GM12873 (cell line): ENCODE data around the gene APLP2.

Experiments used
- CTCF ChIP-seq: IDR thresholded peaks from 2 replicates; pipeline ENCODE4 v1.5.1; 2012; ENCODE audit warnings: low read depth, mild to moderate bottlenecking, moderate library complexity, low read length, control low read depth; ENCODE audit not compliant: insufficient read depth; ENCODE audit errors: missing control alignments

APLP2 gene

GRCh38 chr11:130068986-130069658 is 572 bp upstream of the APLP2 start:
- peak; percentile 6 for TF ChIP-seq CTCF

- no peak for TF ChIP-seq CTCF
These were observed 583 bp downstream of the APLP2 start for GRCh38 chr11:130070109-130070845.

DNA sequence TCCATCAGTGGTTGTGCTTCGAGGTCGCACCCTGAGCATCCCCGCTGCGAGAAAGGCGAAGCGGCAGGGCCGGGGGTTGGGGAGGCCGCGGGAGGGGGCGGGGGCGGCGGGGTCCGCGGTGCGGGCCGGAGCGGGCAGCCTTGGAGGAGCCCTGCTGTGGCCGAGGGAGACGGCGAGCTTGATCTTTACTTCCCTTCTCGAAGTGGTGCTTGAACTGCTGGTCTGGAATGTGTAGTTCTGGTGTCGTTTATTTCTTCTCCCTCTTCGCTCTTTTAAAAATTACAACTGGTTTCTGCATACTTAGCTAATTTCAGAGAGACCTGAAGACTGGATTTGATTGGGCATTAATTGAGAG is 1.1 kb downstream of the APLP2 start:
- TF ChIP-seq CTCF = no peak

GRCh38 chr11:130071211-130071712 is 1.6 kb downstream of the APLP2 start:
- no peak for TF ChIP-seq CTCF

- TF ChIP-seq CTCF = no peak
These were observed 5.0 kb downstream of the APLP2 start for GRCh38 chr11:130074736-130075135.

DNA sequence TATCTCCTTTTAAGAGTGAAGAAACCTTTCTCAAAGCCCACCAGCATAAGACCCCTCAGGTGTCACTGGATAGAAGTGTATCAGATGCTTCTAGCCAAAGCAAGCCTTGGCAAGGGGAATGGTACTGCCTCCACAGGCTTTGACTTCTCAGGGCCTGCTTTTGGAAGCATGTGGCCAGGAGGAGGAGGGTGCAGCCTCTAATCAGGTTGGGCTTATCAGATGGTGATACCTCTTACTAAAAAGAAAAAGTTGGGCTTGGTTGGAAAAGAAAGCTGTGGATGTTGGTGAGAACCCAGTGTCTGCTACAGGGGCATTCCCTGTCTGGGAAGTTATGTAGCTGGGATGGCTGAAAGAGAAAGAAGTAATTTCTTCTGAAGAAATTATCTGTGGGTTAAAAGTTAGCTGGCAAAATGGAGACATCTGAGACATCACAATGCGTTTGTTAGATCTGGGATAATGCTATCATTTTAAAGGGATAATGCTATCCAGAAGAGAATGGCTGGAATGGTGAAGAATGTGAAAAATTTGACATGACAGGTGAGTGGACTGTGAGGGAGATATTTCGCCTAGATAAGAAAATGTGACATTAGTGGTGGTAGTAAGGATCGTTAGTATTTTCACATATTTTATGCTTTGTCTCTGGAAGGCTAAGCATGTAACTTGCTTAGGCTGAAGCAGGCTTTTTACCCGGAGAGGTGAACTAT is 7.2 kb downstream of the APLP2 start:
- TF ChIP-seq CTCF = no peak

DNA sequence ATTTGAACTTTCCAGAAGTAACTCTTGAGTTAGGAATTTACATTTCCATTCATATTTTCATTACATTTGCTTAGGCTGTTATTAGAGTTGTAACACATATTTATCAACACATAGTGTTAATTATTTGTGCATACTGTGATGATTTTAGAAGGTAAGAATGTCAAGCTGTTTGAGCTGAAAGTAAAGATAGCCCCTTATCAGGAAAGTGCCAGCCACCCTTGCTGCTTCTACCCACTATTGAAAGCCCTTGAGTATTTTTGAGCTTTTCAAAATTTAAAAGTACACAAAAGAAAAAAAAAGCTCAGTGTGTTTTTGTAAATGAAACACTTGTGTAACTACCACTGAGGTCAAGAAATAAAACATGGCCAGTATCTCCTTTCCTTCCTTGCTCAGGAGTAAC is 8.0 kb downstream of the APLP2 start:
- TF ChIP-seq CTCF = no peak
